GM12878 (cell line): Measurements from ENCODE around the gene USP2. TPM values are rescaled to one million over a fixed set of nuclear protein-coding genes. Genes with fewer than 3 reads are reported as not detected.

Experiments used
- ATAC-seq: fragments of 200-7000 bp; cut with Tn5 transposase; 3 replicates; pipeline ENCODE4 v1.9.1; 2020; ENCODE audit warnings: mild to moderate bottlenecking, moderate library complexity
- BruUV-seq: library from RNA; stranded (reverse); fragments of 400-500 nt; replicated peaks from 2 replicates; lab custom pipeline; 2021; lab: Mats Ljungman, UMichigan
- CTCF ChIA-PET: fragments of 300-600 bp; sonication (Branson Sonifier 250); formaldehyde crosslinking; extraction: SDS; loops from one replicate; lab custom pipeline; 2021; ENCODE audit warnings: inconsistent platforms; lab: Yijun Ruan, JAX
- POLR2A ChIA-PET: fragments of 350-600 bp; formaldehyde crosslinking; extraction: SDS; loops from one replicate; lab custom pipeline; 2021; ENCODE audit warnings: inconsistent platforms; lab: Charles Lee
- RAD21 ChIA-PET: fragments of 300-600 bp; sonication (Branson Sonifier 250); formaldehyde crosslinking; loops from one replicate; lab custom pipeline; 2023; ENCODE audit warnings: antibody characterized with exemption; ENCODE audit not compliant: unreplicated experiment; lab: Charles Lee
- SMC1A ChIA-PET: fragments of 300-600 bp; sonication (Branson Sonifier 250); formaldehyde crosslinking; loops from one replicate; lab custom pipeline; 2023; ENCODE audit not compliant: unreplicated experiment, uncharacterized antibody; lab: Charles Lee
- DNase-seq: peaks from one replicate; pipeline ENCODE4 v3.0.0-alpha.2; 2011; ENCODE audit warnings: low read depth, low spot score
- FAIRE-seq: peaks from 3 replicates; lab custom pipeline; 2011; peaks lifted over from hg19 to GRCh38; lab: Jason Lieb, UNC
- H2AFZ ChIP-seq: 2 replicates; pipeline ENCODE4 v1.6.0; 2011; ENCODE audit warnings: low read depth, low read length, control low read depth; ENCODE audit not compliant: control insufficient read depth
- H3K27ac ChIP-seq: 2 replicates; pipeline ENCODE4 v1.5.1; 2011; ENCODE audit warnings: control low read depth; ENCODE audit not compliant: control insufficient read depth, insufficient read depth
- H3K27me3 ChIP-seq, 2 experiments: replicated peaks in 1 of 2; 2 replicates each; pipeline versions ENCODE4 v1.6.0 to v1.6.1; 2011; ENCODE audit warnings: low read length in 1 of 2; ENCODE audit not compliant: control insufficient read depth in 2 of 2, insufficient read depth in 2 of 2
- H3K36me3 ChIP-seq, 2 experiments: 2 replicates each; pipeline ENCODE4 v1.5.1; 2011; ENCODE audit warnings: low read length in 1 of 2; ENCODE audit not compliant: control insufficient read depth in 2 of 2, insufficient read depth in 2 of 2
- H3K4me1 ChIP-seq: 2 replicates; pipeline ENCODE4 v1.6.1; 2011; ENCODE audit warnings: mild to moderate bottlenecking, low read length, moderate library complexity, mixed read lengths; ENCODE audit not compliant: control insufficient read depth, insufficient read depth
- H3K4me2 ChIP-seq: 2 replicates; pipeline ENCODE4 v1.6.0; 2011; ENCODE audit warnings: control low read depth; ENCODE audit not compliant: control insufficient read depth, insufficient read depth
- H3K4me3 ChIP-seq: fragments of 200-600 bp; sonication (generic); 2 replicates; pipeline ENCODE4 v1.5.1; 2016
- H3K79me2 ChIP-seq: 2 replicates; pipeline ENCODE4 v1.6.0; 2011; ENCODE audit warnings: low read length; ENCODE audit not compliant: control insufficient read depth, insufficient read depth
- H3K9ac ChIP-seq: 2 replicates; pipeline ENCODE4 v1.8.0; 2011; ENCODE audit warnings: low read length, control low read depth, mixed read lengths; ENCODE audit not compliant: control insufficient read depth, insufficient read depth
- H3K9me3 ChIP-seq: replicated peaks from 3 replicates; pipeline ENCODE4 v1.5.1; 2011; ENCODE audit warnings: mild to moderate bottlenecking, low read length; ENCODE audit not compliant: control insufficient read depth, insufficient read depth
- H4K20me1 ChIP-seq: 2 replicates; pipeline ENCODE4 v1.6.0; 2011; ENCODE audit not compliant: control insufficient read depth, insufficient read depth
- CREM ChIP-seq: IDR thresholded peaks from 2 replicates; pipeline ENCODE4 v1.6.1; 2014; ENCODE audit warnings: antibody characterized with exemption, low read depth
- EED ChIP-seq: sonication (generic); IDR thresholded peaks from 2 replicates; pipeline ENCODE4 v1.6.1; 2016; ENCODE audit warnings: antibody characterized with exemption, low read depth
- EZH2 ChIP-seq: IDR thresholded peaks from 2 replicates; pipeline ENCODE4 v1.6.1; 2012; ENCODE audit warnings: low read depth, mild to moderate bottlenecking, control low read depth, inconsistent platforms, low read length, borderline replicate concordance; ENCODE audit not compliant: control insufficient read depth
- FOS ChIP-seq: IDR thresholded peaks from 3 replicates; pipeline ENCODE4 v1.6.1; 2011; ENCODE audit warnings: borderline replicate concordance; ENCODE audit not compliant: insufficient read length; ENCODE audit errors: extremely low read depth
- HDAC6 ChIP-seq: fragments of 200-600 bp; sonication (generic); IDR thresholded peaks from one replicate; pipeline ENCODE4 v1.8.0; 2017; ENCODE audit warnings: antibody characterized with exemption; ENCODE audit not compliant: unreplicated experiment
- MEF2A ChIP-seq: IDR thresholded peaks from 2 replicates; pipeline ENCODE4 v1.6.1; 2011; ENCODE audit warnings: low read depth, mild to moderate bottlenecking, low read length, moderate library complexity; ENCODE audit not compliant: insufficient read depth
- MTA3 ChIP-seq: IDR thresholded peaks from 2 replicates; pipeline ENCODE4 v1.6.1; 2012; ENCODE audit warnings: low read length, inconsistent platforms, borderline replicate concordance
- NR2F1 ChIP-seq: fragments of 450-650 bp; conservative IDR thresholded peaks from 2 replicates; pipeline ENCODE4 v1.6.1; 2017; ENCODE audit warnings: mild to moderate bottlenecking
- RBBP5 ChIP-seq: fragments of 200-600 bp; sonication (generic); conservative IDR thresholded peaks from 2 replicates; pipeline ENCODE4 v1.6.1; 2016
- SMAD5 ChIP-seq: IDR thresholded peaks from 2 replicates; pipeline ENCODE4 v1.6.1; 2016; ENCODE audit warnings: antibody characterized with exemption, low read depth
- SP1 ChIP-seq: IDR thresholded peaks from one replicate; pipeline ENCODE4 v1.6.1; 2011; ENCODE audit warnings: low read depth, low read length
- STAT1 ChIP-seq: fragments of 450-650 bp; conservative IDR thresholded peaks from 2 replicates; pipeline ENCODE4 v1.6.1; 2014; ENCODE audit warnings: antibody characterized with exemption, mild to moderate bottlenecking
- ZNF207 ChIP-seq: fragments of 450-650 bp; IDR thresholded peaks from 2 replicates; pipeline ENCODE4 v1.6.1; 2014; ENCODE audit warnings: antibody characterized with exemption, mild to moderate bottlenecking, borderline replicate concordance
- WGBS: methylation state at CpG from one replicate; pipeline ENCODE4 v1.1.6; 2016; ENCODE audit warnings: low lambda C conversion rate; ENCODE audit not compliant: insufficient replicate concordance, insufficient coverage; ENCODE audit errors: missing lambda C conversion rate; 5-methylcytosine and 5-hydroxymethylcytosine counted together
- in situ Hi-C: fragments of 300-500 bp; cut with MboI; formaldehyde crosslinking; loops from 9 replicates; pipeline ENCODE4 v1.14.3; 2018; ENCODE audit warnings: mixed read lengths
- intact Hi-C: fragments of 100-400 bp; cut with micrococcal nuclease; formaldehyde crosslinking; loops from one replicate; pipeline ENCODE4 v1.14.2; 2022; ENCODE audit not compliant: unreplicated experiment
- polyA plus RNA-seq, 11 experiments: library from polyadenylated mRNA; depleted of rRNA in 4 of 11; unstranded in 6 of 11; stranded (reverse) in 5 of 11; fragments of >200 nt; fragmentation: Nextera tagmentation in 4 of 11; fragmentation: Illumina TruSeq in 1 of 11; extraction: Ambion mirVana in 4 of 11; extraction: Trizol in 1 of 11; gene quantifications; 1 replicate in 1 of 11; 2 replicates in 10 of 11; pipeline versions ENCODE4 v1.2.1 to v1.2.3, GENCODE V29; 2011 to 2016; ENCODE audit warnings: inconsistent platforms in 2 of 11, missing spikeins in 2 of 11, low read depth in 1 of 11
- total RNA-seq, 4 experiments: library from RNA; depleted of rRNA in 3 of 4; stranded (reverse); fragments of >200 nt in 3 of 4; fragmentation: Illumina TruSeq in 1 of 4; extraction: Trizol in 1 of 4; gene quantifications; 2 replicates each; pipeline versions ENCODE4 v1.2.1 to v1.2.3, GENCODE V29; 2013 to 2021
- TF ChIP-seq, protein P1 (sequence below): fragments of 450-650 bp; IDR thresholded peaks from 2 replicates; pipeline ENCODE4 v1.6.1; 2016; ENCODE audit warnings: mild to moderate bottlenecking
- TF ChIP-seq, protein P2 (sequence below): fragments of 450-650 bp; formaldehyde crosslinking; IDR thresholded peaks from 2 replicates; pipeline ENCODE4 v1.4.0; 2022; ENCODE audit warnings: mild to moderate bottlenecking, moderate library complexity

Gene USP2
- total and polyA plus RNA-seq, 10 of the 15 experiments (the other 5 are each of a cell fraction or from before 2014, with no cell fraction given), result 0.03 to 0.13 (median 0.06) TPM; not detected in 4

DNA sequence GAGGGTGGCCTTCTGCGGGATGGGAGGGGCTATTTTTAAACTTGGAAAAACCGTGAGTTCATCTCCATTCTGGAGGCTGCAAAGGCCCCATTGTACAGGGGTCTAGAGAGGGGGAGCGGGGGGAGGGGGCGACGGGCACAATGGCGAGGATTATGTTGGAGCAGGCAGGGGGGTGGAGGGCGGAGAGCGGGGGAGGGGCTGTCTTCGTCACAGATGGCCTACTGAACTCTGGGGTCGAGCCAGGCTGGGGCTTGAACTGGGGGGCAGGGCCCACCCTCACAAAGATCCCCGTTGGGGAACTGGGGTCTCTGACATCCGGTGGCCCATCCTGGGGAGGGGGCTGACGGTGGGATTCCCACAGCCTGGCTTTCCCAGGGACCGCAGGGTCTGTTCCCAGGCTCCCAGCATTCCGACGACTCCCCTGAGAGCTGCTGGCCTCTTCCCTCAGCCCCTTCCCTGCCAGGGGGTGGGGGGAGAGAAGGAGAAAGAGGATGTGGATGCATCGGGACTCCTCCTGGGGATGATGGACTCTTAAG lies 61.2 kb downstream of the USP2 start (continued):
- TF ChIP-seq, protein P1, sequence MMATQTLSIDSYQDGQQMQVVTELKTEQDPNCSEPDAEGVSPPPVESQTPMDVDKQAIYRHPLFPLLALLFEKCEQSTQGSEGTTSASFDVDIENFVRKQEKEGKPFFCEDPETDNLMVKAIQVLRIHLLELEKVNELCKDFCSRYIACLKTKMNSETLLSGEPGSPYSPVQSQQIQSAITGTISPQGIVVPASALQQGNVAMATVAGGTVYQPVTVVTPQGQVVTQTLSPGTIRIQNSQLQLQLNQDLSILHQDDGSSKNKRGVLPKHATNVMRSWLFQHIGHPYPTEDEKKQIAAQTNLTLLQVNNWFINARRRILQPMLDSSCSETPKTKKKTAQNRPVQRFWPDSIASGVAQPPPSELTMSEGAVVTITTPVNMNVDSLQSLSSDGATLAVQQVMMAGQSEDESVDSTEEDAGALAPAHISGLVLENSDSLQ, result no peak
- TF ChIP-seq MEF2A (no peak), SMAD5 (no peak), FOS (no peak), NR2F1 (no peak), MTA3 (no peak), RBBP5 (no peak), STAT1 (no peak)

- no peak for FAIRE-seq
- CTCF ChIA-PET, result interaction anchor here (0.9 to 5.6 kb wide), 6 partner anchors 14 to 150 kb away, joined by 3 to 88 read pairs (median 6); partner anchors contain the start of genes CBL and RNF26
- H3K4me1 ChIP-seq, result peaks cover 48% of the 10 kb centered on the region
- TF ChIP-seq, protein P2, sequence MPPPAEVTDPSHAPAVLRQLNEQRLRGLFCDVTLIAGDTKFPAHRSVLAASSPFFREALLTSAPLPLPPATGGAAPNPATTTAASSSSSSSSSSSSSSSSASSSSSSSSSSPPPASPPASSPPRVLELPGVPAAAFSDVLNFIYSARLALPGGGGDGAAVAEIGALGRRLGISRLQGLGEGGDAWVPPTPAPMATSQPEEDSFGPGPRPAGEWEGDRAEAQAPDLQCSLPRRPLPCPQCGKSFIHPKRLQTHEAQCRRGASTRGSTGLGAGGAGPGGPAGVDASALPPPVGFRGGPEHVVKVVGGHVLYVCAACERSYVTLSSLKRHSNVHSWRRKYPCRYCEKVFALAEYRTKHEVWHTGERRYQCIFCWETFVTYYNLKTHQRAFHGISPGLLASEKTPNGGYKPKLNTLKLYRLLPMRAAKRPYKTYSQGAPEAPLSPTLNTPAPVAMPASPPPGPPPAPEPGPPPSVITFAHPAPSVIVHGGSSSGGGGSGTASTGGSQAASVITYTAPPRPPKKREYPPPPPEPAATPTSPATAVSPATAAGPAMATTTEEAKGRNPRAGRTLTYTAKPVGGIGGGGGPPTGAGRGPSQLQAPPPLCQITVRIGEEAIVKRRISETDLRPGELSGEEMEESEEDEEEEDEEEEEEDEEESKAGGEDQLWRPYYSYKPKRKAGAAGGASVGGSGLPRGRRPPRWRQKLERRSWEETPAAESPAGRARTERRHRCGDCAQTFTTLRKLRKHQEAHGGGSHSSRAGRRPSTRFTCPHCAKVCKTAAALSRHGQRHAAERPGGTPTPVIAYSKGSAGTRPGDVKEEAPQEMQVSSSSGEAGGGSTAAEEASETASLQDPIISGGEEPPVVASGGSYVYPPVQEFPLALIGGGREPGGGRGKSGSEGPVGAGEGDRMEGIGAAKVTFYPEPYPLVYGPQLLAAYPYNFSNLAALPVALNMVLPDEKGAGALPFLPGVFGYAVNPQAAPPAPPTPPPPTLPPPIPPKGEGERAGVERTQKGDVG (CRISPR knock-in tag), result no peak
- TF ChIP-seq ZNF207, result no peak
- TF ChIP-seq SP1, result no peak
- TF ChIP-seq EZH2, result no peak
- no peak for TF ChIP-seq EED
- no peak for TF ChIP-seq HDAC6
- TF ChIP-seq CREM, result no peak
These were observed 61.7 kb downstream of the USP2 start for GRCh38 chr11:119319700-119320239.

More at GRCh38 chr11:119319700-119320239, 61.7 kb downstream of the USP2 start:
- in situ Hi-C loops (no loop called here), intact Hi-C loops (loop anchor here (5.0 kb wide), 4 partner anchors 112 to 392 kb away; partner anchors contain the start of genes ABCG4, BCL9L, CBL and NLRX1)
- ChIA-PET SMC1A (no interaction called here), RAD21 (interaction anchor here (0.7 to 1.2 kb wide), 3 partner anchors 11 to 60 kb away, joined by 3 to 5 read pairs (median 3); no protein-coding TSS in a partner anchor), POLR2A (interaction anchor here (0.8 to 1.7 kb wide), 4 partner anchors 14 to 60 kb away, joined by 3 to 7 read pairs (median 4); partner anchors contain the start of gene RNF26)
- no peak for ATAC-seq
- no TSS peak for BruUV-seq
- Histone ChIP-seq H3K9ac (no peak overlapping the region; the same call in 1 of the 2 replicates), H3K4me3 (no peak overlapping the region), H2AFZ (no peak overlapping the region), H3K4me2 (0 out of 2 replicates have a peak overlapping the region, but pooled peaks have one; percentile 50), H3K27ac (peak overlapping the region; percentile 58), H3K9me3 (no peaks in the 10 kb centered on the region), H4K20me1 (no peaks in the 10 kb centered on the region), H3K27me3 (peaks cover 1 to 15% of the 10 kb centered on the region in 2 experiments; a peak in 3 of 4 replicates), H3K79me2 (no peaks in the 10 kb centered on the region), H3K36me3 (no peaks in the 10 kb centered on the region)
- 23% methylated on average over 10 of the region's 11 CpGs for WGBS
- DNase-seq, result no peak
